K562 (cell line): Measurements from ENCODE around the gene ENDOG. TPM values are rescaled to one million over a fixed set of nuclear protein-coding genes. Genes with fewer than 3 reads are reported as not detected.
"Not testable (repeated sequence)": the region's sequence is repeated elsewhere in the genome, so short reads cannot be mapped to it uniquely, and the experiment has no call there.

Experiments used
- ATAC-seq: fragments of 200-7000 bp; cut with Tn5 transposase; 3 replicates; pipeline ENCODE4 v1.9.1; 2020; ENCODE audit warnings: moderate library complexity
- BruUV-seq: library from RNA; stranded (reverse); fragments of 400-500 nt; replicated peaks from 2 replicates; lab custom pipeline; 2021; lab: Mats Ljungman, UMichigan
- CTCF ChIA-PET: fragments of 300-600 bp; formaldehyde crosslinking; extraction: SDS; loops from one replicate; lab custom pipeline; 2021; ENCODE audit warnings: low intra/inter-chr PET ratio; lab: Yijun Ruan, JAX
- POLR2A ChIA-PET: fragments of 300-600, 350-650 bp; sonication (Branson Sonifier 250); formaldehyde crosslinking; extraction: SDS; loops from one replicate; lab custom pipeline; 2021; ENCODE audit warnings: antibody characterized with exemption, inconsistent platforms; lab: Yijun Ruan, JAX
- DNase-seq, 4 experiments: peaks; one replicate each; pipeline versions ENCODE4 v3.0.0 to v3.0.0-alpha.2; 2011 to 2018; ENCODE audit warnings: low spot score in 3 of 4, mixed read lengths in 3 of 4; ENCODE audit errors: extremely low read depth in 1 of 4
- FAIRE-seq: peaks from 2 replicates; lab custom pipeline; 2011; peaks lifted over from hg19 to GRCh38; lab: Jason Lieb, UNC
- H2AFZ ChIP-seq: 2 replicates; pipeline ENCODE4 v1.6.0; 2011; ENCODE audit warnings: low read depth, low read length, control low read depth, inconsistent platforms
- H3K27ac ChIP-seq: fragments of 200-600 bp; 3 replicates; pipeline ENCODE4 v1.8.0; 2011; ENCODE audit warnings: low read depth, mild to moderate bottlenecking, control low read depth, inconsistent platforms, low read length, moderate library complexity, mixed read lengths; ENCODE audit errors: extremely low read depth
- H3K27me3 ChIP-seq, 2 experiments: fragments of 300-600 bp in 1 of 2; 2 replicates in 1 of 2; 3 replicates in 1 of 2; pipeline versions ENCODE4 v1.6.0 to v1.8.0; 2011; ENCODE audit warnings: inconsistent platforms in 2 of 2, low read length in 2 of 2, mild to moderate bottlenecking in 1 of 2, mixed read lengths in 1 of 2, moderate library complexity in 1 of 2; ENCODE audit not compliant: control insufficient read depth in 2 of 2, insufficient read depth in 2 of 2
- H3K36me3 ChIP-seq: fragments of 300-600 bp; 3 replicates; pipeline ENCODE4 v1.8.0; 2011; ENCODE audit warnings: mild to moderate bottlenecking, low read length, inconsistent platforms; ENCODE audit not compliant: control insufficient read depth, insufficient read depth
- H3K4me1 ChIP-seq, 2 experiments: fragments of 200-600 bp in 1 of 2; replicated peaks in 1 of 2; 2 replicates in 1 of 2; 3 replicates in 1 of 2; pipeline versions ENCODE4 v1.5.1 to v1.8.0; 2011; ENCODE audit warnings: inconsistent platforms in 2 of 2, low read length in 2 of 2, mild to moderate bottlenecking in 1 of 2, mixed read lengths in 1 of 2, moderate library complexity in 1 of 2; ENCODE audit not compliant: control insufficient read depth in 2 of 2, insufficient read depth in 2 of 2
- H3K4me2 ChIP-seq: 2 replicates; pipeline ENCODE4 v1.6.1; 2011; ENCODE audit warnings: low read length, control low read depth, inconsistent platforms, mixed read lengths; ENCODE audit not compliant: insufficient read depth
- H3K4me3 ChIP-seq: fragments of 200-600 bp; sonication (generic), shearing (Covaris generic); 2 replicates; pipeline ENCODE4 v1.5.1; 2016; ENCODE audit warnings: control low read depth, inconsistent platforms
- H3K79me2 ChIP-seq: fragments of 200-600 bp; 3 replicates; pipeline ENCODE4 v1.8.0; 2011; ENCODE audit warnings: low read length, inconsistent platforms; ENCODE audit not compliant: control insufficient read depth, insufficient read depth
- H3K9ac ChIP-seq, 2 experiments: 2 replicates each; pipeline versions ENCODE4 v1.6.0 to v1.6.1; 2011; ENCODE audit warnings: low read depth in 2 of 2, low read length in 2 of 2, control low read depth in 1 of 2, inconsistent platforms in 1 of 2, mild to moderate bottlenecking in 1 of 2, mixed read lengths in 1 of 2; ENCODE audit not compliant: insufficient read depth in 1 of 2
- H3K9me1 ChIP-seq: one replicate; pipeline ENCODE4 v1.6.0; 2011; ENCODE audit warnings: inconsistent platforms, mild to moderate bottlenecking, low read length, moderate library complexity; ENCODE audit not compliant: control insufficient read depth, insufficient read depth
- H3K9me3 ChIP-seq: replicated peaks from 2 replicates; pipeline ENCODE4 v1.5.1; 2011; ENCODE audit warnings: low read depth, low read length, inconsistent platforms; ENCODE audit not compliant: control insufficient read depth, insufficient read depth
- H4K20me1 ChIP-seq: replicated peaks from 2 replicates; pipeline ENCODE4 v1.6.1; 2011; ENCODE audit warnings: low read length, inconsistent platforms, mixed read lengths; ENCODE audit not compliant: control insufficient read depth, insufficient read depth
- MED1 ChIP-seq: sonication (generic); formaldehyde crosslinking; IDR thresholded peaks from 2 replicates; pipeline ENCODE4 v1.8.1; 2023; ENCODE audit warnings: missing genetic modification reagents, borderline replicate concordance
- ZFP36 ChIP-seq: fragments of 150-350 bp; IDR thresholded peaks from 2 replicates; pipeline ENCODE4 v1.6.1; 2018; ENCODE audit warnings: low read length, low read depth; ENCODE audit not compliant: partially characterized antibody
- WGBS: fragments of 100-300 bp; shearing (Covaris generic); methylation state at CpG from one replicate; pipeline ENCODE4 v1.1.6; 2016; ENCODE audit warnings: low coverage, mixed read lengths; ENCODE audit not compliant: insufficient coverage; ENCODE audit errors: missing lambda C conversion rate; 5-methylcytosine and 5-hydroxymethylcytosine counted together
- in situ Hi-C: fragments of 300-500 bp; cut with MboI; formaldehyde crosslinking; loops from 4 replicates; pipeline ENCODE4 v1.15.0; 2018; ENCODE audit warnings: inconsistent platforms, mixed read lengths
- intact Hi-C: fragments of 100-400 bp; cut with micrococcal nuclease; formaldehyde crosslinking; loops from 2 replicates; pipeline ENCODE4 v1.14.2; 2022
- polyA plus RNA-seq, 8 experiments: library from polyadenylated mRNA; depleted of rRNA in 4 of 8; stranded (reverse) in 5 of 8; unstranded in 3 of 8; fragments of >200 nt; fragmentation: Nextera tagmentation in 2 of 8; fragmentation: Illumina TruSeq in 1 of 8; extraction: Ambion mirVana in 2 of 8; extraction: Trizol in 1 of 8; gene quantifications; 2 replicates each; pipeline versions ENCODE4 v1.2.1 to v1.2.3, GENCODE V29; 2011 to 2014; ENCODE audit warnings: inconsistent platforms in 1 of 8, missing spikeins in 1 of 8
- total RNA-seq, 7 experiments: library from RNA; depleted of rRNA in 6 of 7; stranded (reverse); fragments of >200 nt in 6 of 7; fragmentation: Illumina TruSeq in 2 of 7; extraction: Trizol in 2 of 7; gene quantifications; 2 replicates each; pipeline versions ENCODE4 v1.2.1 to v1.2.3, GENCODE V29; 2011 to 2021; ENCODE audit warnings: low replicate concordance in 1 of 7

The ENDOG gene
- total and polyA plus RNA-seq, 9 of the 15 experiments (the other 6 are each of a cell fraction or from before 2014, with no cell fraction given): 1.2 to 91.0 (median 25.5) TPM

- intact Hi-C loops: no loop called here
- TF ChIP-seq ZFP36: peak; percentile 54
- no peak for TF ChIP-seq MED1 (CRISPR knock-in tag)
- TF ChIP-seq, all 486 proteins: peak for 1
- peaks cover 11% of the 10 kb centered on the region; the same call in 2 of the 3 replicates for H3K36me3 ChIP-seq
- H3K9me3 ChIP-seq: no peaks in the 10 kb centered on the region
- no peak overlapping the region for H3K4me3 ChIP-seq
- no peaks in the 10 kb centered on the region for H3K27me3 ChIP-seq
- H2AFZ ChIP-seq: no peak overlapping the region
- no peaks in the 10 kb centered on the region for H4K20me1 ChIP-seq
- H3K4me1 ChIP-seq: peaks cover 21% of the 10 kb centered on the region in 2 experiments; a peak in 4 of 5 replicates
- no peak overlapping the region for H3K4me2 ChIP-seq
- BruUV-seq: no TSS peak
- ChIA-PET CTCF (no interaction called here), POLR2A (no interaction called here)
- WGBS: 81% methylated on average over 12 of the region's 12 CpGs
- no peak for DNase-seq
- H3K9ac ChIP-seq: peak overlapping the region in 1 of 2 experiments; percentile 67; a peak in 1 of 4 replicates
- no peak for ATAC-seq
- in situ Hi-C loops: no loop called here
- peaks cover 10% of the 10 kb centered on the region for H3K9me1 ChIP-seq
- FAIRE-seq: no peak
- peaks cover 4% of the 10 kb centered on the region; the same call in 1 of the 3 replicates for H3K79me2 ChIP-seq
- H3K27ac ChIP-seq: no peak overlapping the region
Measured at GRCh38 chr9:128841694-128842492, 23.6 kb downstream of the ENDOG start.

- H3K79me2 ChIP-seq, H4K20me1 ChIP-seq, H3K36me3 ChIP-seq, H3K9me3 ChIP-seq, H3K27me3 ChIP-seq, ATAC-seq, H3K9me1 ChIP-seq, H3K4me2 ChIP-seq, H2AFZ ChIP-seq, in situ Hi-C loops, BruUV-seq, H3K27ac ChIP-seq, FAIRE-seq, H3K9ac ChIP-seq, H3K4me3 ChIP-seq, DNase-seq, CTCF ChIA-PET, intact Hi-C loops: not testable (repeated sequence)
- peaks cover 21 to 26% of the 10 kb centered on the region in 2 experiments; a peak in 4 of 5 replicates for H3K4me1 ChIP-seq
- WGBS: 77% methylated on average over 4 of the region's 7 CpGs
- POLR2A ChIA-PET: interaction anchor here (0.6 kb wide), 1 partner anchor 13 kb away, joined by 3 read pairs; the partner anchor contains the start of gene SPOUT1
Measured at GRCh38 chr9:128843171-128843570, 24.9 kb downstream of the ENDOG start.
